Measurements from ENCODE around the gene PDE6D. TPM values are rescaled to one million over a fixed set of nuclear protein-coding genes. Genes with fewer than 3 reads are reported as not detected.

PDE6D gene
- total and polyA plus RNA-seq, 2 experiments from 2014 or later: 35.2 to 55.6 TPM

- TF ChIP-seq ETS1 (IDR thresholded peaks at IDR 0.05): no peak
Measured at GRCh38 chr2:231709981-231710798, 70.9 kb downstream of the PDE6D start (continued).

- peaks cover 47% of the 10 kb centered on the region for H3F3A ChIP-seq (replicated peaks; ENCODE audit: low read depth)
- no peak for ATAC-seq
- Mint-ChIP-seq H3K9me3 (peaks cover 22% of the 10 kb centered on the region), H3K27me3 (ENCODE audit: insufficient read depth, low read depth, poor library complexity) (peaks cover 65% of the 10 kb centered on the region), H3K36me3 (ENCODE audit: low read depth) (peaks cover 56% of the 10 kb centered on the region), H3K4me1 (peaks cover 30% of the 10 kb centered on the region), H3K27ac (peak overlapping the region; percentile 99), H3K4me3 (peak overlapping the region; percentile 95)
- peak overlapping the region; percentile 88 for H3K4me3 ChIP-seq
- H4K20me1 ChIP-seq (replicated peaks; ENCODE audit: insufficient read depth): peaks cover 17% of the 10 kb centered on the region
- H3K79me2 ChIP-seq (replicated peaks; ENCODE audit: insufficient read depth): peaks cover 72% of the 10 kb centered on the region
- no peaks in the 10 kb centered on the region for H3K9me2 ChIP-seq (ENCODE audit: insufficient read depth)
- H3K4me2 ChIP-seq: peak overlapping the region; percentile 100
- H2AFZ ChIP-seq: no peak overlapping the region
- peaks cover 35% of the 10 kb centered on the region for H3K4me1 ChIP-seq (ENCODE audit: insufficient read depth)
- H3K27ac ChIP-seq (ENCODE audit: low read depth): peak overlapping the region; percentile 99
- peaks cover 29% of the 10 kb centered on the region for H3K36me3 ChIP-seq (ENCODE audit: insufficient read depth)
- DNase-seq (ENCODE audit: low spot score): no peak
- H3K27me3 ChIP-seq (ENCODE audit: insufficient read depth): no peaks in the 10 kb centered on the region
- no peak for TF ChIP-seq STAT1 (IDR thresholded peaks at IDR 0.05; ENCODE audit: unreplicated experiment)
- no peak for TF ChIP-seq REST (IDR thresholded peaks at IDR 0.05; ENCODE audit: unreplicated experiment)
- TF ChIP-seq NANOG (IDR thresholded peaks at IDR 0.05; ENCODE audit: borderline replicate concordance): no peak
- TF ChIP-seq ZNF462 (CRISPR knock-in tag; IDR thresholded peaks at IDR 0.05): no peak
- no peak for TF ChIP-seq ZNF331 (CRISPR knock-in tag; IDR thresholded peaks at IDR 0.05; ENCODE audit: low read depth)
- no peak for TF ChIP-seq JUNB (IDR thresholded peaks at IDR 0.05; ENCODE audit: unreplicated experiment)
- no peak for TF ChIP-seq EZH2 (IDR thresholded peaks at IDR 0.05; ENCODE audit: low read depth, unreplicated experiment)
- TF ChIP-seq ETS1 (IDR thresholded peaks at IDR 0.05): no peak
- no peak for TF ChIP-seq CREB1 (CRISPR knock-in tag; IDR thresholded peaks at IDR 0.05; ENCODE audit: low read depth)
- TF ChIP-seq ZNF114 (CRISPR knock-in tag; IDR thresholded peaks at IDR 0.05): no peak
- TF ChIP-seq EZH2phosphoT487 (IDR thresholded peaks at IDR 0.05; ENCODE audit: unreplicated experiment): no peak
- no peak; the same call in 1 of the 2 replicates for TF ChIP-seq POLR2AphosphoS5 (IDR thresholded peaks at IDR 0.05; ENCODE audit: low read depth)
Measured at GRCh38 chr2:231709636-231709980, 71.5 kb downstream of the PDE6D start.

Data from GM23338 (cell line).